Measurements from ENCODE around the gene MEF2D.

The MEF2D gene

DNA sequence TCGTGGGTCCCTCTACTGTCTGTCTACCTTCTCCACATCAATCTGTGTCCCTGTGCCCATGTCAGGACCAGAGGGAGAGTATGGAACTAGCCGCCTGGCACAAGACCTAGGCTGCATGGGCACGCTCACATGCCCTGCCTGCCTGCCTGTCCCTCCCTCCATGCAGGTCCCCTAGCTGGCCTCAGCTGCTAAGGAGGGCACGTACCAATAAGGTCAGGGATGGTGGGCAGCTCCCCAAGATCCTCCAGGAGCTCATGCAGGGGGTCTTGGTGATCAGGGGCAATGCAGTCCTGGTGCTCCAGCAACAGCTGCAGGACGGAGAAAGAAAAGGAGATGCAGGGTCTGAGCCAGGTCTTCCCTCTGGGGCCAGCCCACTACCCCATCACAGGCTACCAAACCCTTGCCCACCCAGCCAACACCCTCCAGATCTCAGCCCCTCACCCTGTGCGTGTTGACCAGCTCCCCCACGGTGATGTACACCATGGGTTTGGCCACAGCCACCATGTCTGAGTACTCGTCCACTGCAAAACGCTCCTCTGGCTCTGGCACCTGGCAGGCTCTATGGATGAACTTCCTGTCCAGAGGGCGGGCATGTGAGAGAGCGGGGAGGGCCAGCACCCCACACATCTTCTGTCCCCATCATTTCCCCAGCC lies 33.1 kb upstream of the MEF2D start:
- DNase-seq (ENCODE audit: insufficient read length, low spot score) (no peak), FAIRE-seq (no peak)
- no peak for TF ChIP-seq CTCF (IDR thresholded peaks at IDR 0.05; ENCODE audit: insufficient read depth, missing control alignments)

DNA sequence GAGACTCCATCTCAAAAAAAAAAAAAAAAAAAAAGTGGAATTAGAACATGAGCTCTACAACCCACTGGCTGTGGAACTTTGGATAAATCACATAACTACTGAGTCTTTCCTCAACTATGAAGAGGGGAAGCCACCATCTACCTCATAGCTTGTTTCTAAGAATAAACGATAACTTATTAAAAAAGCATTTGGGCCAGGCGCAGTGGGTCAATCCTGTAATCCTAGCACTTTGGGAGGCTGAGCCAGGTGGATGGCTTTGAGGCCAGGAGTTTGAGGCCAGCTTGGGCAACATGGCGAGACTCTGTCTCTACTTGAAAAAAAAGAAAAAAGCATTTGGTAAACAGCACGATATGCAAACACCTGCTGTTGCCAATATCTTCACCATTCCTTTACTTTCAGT lies 31.8 kb upstream of the MEF2D start:
- DNase-seq (ENCODE audit: insufficient read length, low spot score) (no peak), FAIRE-seq (no peak)

GRCh38 chr1:156530006-156530405 lies 29.4 kb upstream of the MEF2D start:
- TF ChIP-seq CTCF (IDR thresholded peaks at IDR 0.05; ENCODE audit: insufficient read depth, missing control alignments), result no peak
- FAIRE-seq (no peak), DNase-seq (ENCODE audit: insufficient read length, low spot score) (no peak)

More for the DNA sequence above, 31.8 kb upstream of the MEF2D start:
- TF ChIP-seq CTCF (IDR thresholded peaks at IDR 0.05; ENCODE audit: insufficient read depth, missing control alignments), result no peak

GRCh38 chr1:156528875-156529425 lies 28.4 kb upstream of the MEF2D start:
- no peak for DNase-seq (ENCODE audit: insufficient read length, low spot score)

DNA sequence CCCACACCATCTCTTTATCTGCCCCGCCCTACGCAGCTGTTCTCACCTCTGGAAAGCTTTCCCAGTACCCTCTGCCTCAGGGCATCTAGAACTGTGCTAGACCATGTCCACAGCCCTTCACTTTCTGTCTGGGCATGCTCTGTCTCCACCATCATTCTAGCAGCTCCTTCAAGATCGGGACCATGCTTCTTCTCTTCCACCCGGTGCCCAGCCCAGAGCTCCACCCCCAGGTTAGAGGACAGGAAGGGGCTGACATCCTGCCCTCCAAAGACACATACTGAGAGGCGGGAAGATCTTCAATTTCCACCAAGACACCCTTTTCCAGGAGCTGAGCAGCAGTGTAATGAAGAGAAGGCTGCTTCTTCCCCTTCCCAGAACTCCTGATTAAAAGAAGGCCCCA lies 27.7 kb upstream of the MEF2D start:
- FAIRE-seq (no peak), DNase-seq (ENCODE audit: insufficient read length, low spot score) (no peak)
- no peak for TF ChIP-seq CTCF (IDR thresholded peaks at IDR 0.05; ENCODE audit: insufficient read depth, missing control alignments)

More at GRCh38 chr1:156528875-156529425, 28.4 kb upstream of the MEF2D start:
- TF ChIP-seq CTCF (IDR thresholded peaks at IDR 0.05; ENCODE audit: insufficient read depth, missing control alignments), result no peak
- no peak for FAIRE-seq

DNA sequence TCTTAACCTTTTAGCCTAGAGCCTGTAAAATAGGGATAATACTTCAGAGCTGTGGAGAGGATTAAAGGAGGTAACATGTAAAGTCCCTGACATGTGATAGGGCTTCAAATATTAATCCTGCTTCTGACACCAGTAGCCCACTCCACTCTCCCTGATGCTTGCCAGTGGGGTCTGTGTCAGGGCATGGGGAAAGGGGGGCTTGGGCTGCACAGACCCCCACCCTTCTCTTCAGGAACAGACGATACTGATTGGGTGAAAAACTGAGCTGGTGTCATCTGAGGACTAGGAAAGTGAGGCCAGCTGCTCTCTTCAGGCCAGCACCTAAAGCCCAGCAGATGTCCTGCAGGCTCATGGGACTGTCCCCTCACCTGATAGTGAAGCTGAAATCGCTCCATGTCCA lies 27.0 kb upstream of the MEF2D start:
- DNase-seq (ENCODE audit: insufficient read length, low spot score), result peak; percentile 81
- peak; percentile 96 for FAIRE-seq
- TF ChIP-seq CTCF (IDR thresholded peaks at IDR 0.05; ENCODE audit: insufficient read depth, missing control alignments), result no peak

GRCh38 chr1:156525856-156526489 lies 25.4 kb upstream of the MEF2D start:
- TF ChIP-seq CTCF (IDR thresholded peaks at IDR 0.05; ENCODE audit: insufficient read depth, missing control alignments), result no peak
- DNase-seq (ENCODE audit: insufficient read length, low spot score), result no peak
- FAIRE-seq, result no peak
